Hematopoietic multipotent progenitor cell (in vitro differentiated cells): ENCODE data around the gene NAGA. TPM values are rescaled to one million over a fixed set of nuclear protein-coding genes. Genes with fewer than 3 reads are reported as not detected.
"Not testable (repeated sequence)": the region's sequence is repeated elsewhere in the genome, so short reads cannot be mapped to it uniquely, and the experiment has no call there.

Source experiments
- DNase-seq, 3 donors: peaks; one replicate each; pipeline ENCODE4 v3.0.0-alpha.2; 2011 to 2015; ENCODE audit warnings: low read depth in 2 of 3, low spot score in 2 of 3
- total RNA-seq: library from RNA; depleted of rRNA; stranded (reverse); fragments of >200 nt; gene quantifications from one replicate; pipeline ENCODE4 v1.2.3, GENCODE V29; 2012

The NAGA gene
- 46.6 TPM for total RNA-seq

DNA sequence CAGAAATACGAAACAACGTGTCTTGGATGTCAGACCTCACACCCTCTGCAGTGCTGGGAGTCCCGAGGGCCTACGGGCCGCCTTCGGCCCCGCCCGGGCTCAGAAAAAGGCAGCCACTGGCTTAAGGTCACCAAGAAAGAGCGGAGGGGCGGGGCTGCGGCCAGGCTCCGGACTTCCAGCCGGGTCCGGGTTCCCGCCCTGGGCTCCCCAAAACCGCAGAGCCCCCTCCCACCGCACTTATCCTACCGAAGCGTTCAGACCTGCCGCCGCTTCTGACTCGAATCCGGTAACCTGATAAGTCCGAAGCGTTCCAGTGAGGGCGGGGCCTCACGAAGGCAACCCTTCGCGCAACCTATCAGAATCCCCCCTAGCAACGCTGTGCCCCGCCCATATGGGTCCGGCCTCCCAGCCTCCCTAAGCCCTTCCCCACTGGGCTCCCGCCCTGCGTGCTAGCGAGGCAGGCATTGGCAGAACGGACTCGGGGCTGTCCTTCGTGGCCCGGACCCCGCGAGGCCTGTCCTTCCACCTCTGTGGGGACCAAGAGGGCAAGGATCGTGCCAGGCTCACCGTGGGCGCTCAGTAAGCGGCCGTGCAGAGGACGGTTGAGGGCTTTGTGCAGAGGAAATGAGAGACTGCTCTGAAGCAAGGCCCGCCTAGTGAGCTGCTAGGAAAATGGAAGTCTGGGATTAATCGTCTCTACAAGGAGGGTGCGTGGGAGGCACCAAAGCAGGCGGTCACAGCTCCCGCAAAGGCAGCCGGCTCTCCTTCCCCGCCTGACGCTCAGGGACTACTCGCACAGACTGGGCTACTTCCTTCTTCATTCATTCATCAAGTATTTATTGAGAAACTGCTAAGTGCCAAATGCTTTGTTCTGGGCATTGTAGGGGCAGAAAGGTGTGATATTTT, at the start of gene NAGA:
Gene NAGA (minus strand): TSS at position 296 of the 906 bp plus-strand sequence. CDS start 515 bp downstream, outside the sequence.
- DNase-seq: peak; percentile 67 to 97 (median 94)

DNA sequence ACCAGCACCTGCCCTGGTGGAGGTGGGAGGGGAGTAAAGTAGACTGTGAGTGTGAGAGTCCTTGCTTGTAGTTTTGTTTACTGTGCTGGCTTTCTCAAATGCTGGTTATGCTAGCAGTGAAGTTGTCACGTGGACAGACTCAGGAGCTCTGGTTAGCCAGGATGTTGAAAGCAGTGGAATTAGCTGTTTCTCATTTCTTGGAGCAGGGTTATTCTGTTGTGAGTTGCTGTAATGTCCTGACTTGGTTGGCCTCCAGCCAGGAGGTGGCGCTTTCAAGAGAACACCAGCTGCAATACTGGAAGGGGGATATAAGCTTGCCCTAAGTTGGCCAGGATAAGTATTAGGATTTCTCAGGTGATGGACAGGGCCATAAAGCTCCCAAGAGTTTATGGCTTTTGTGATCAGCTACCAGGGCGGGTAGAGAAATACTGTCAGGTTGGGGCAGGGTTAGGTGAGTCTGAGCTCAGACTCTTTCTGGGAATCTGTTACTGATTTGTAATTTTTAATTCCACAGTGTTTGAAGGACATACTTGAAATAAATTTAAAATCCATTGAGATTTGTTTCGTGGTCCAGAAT, 46.3 kb upstream of the NAGA start:
- no peak for DNase-seq

DNA sequence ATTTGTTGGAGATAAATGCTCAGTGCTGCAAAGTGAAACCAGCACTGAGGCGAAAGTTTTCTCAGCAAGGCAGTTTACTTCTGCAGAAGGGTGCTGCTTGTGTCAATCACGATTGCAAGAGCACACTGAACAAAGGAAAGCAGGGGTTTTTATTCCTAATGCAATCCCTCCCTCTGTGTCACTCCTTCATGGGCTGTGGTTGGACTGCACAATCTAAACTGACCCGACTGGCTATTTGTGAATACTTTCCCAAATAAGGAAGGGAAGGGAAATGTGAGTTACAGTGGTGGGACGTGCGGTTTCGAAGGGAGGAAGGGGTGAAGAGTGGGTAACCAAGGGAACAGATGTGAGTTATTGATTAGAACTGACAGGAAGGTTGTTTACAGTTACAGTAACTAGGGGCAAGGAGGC, 44.8 kb upstream of the NAGA start:
- DNase-seq: not testable (repeated sequence)

DNA sequence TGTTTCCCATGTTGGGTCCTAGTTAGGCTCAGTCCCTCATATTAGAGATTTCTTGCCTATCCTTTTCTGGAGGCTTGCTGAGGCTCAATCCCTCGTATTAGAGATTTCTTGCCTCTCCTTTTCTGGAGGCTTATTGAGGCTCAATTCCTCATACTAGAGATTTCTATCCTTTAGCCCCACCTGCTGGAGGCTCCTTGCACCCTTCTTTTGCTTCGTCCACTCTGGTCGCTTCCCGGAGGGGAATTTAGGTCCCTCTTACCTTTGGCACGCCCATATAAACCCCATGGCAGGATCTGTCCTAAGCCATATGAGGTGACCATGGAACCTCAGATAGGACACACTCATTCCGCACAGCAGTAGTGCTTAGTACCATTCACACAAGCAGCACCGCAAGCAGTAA, 44.1 kb upstream of the NAGA start:
- DNase-seq: no peak

DNA sequence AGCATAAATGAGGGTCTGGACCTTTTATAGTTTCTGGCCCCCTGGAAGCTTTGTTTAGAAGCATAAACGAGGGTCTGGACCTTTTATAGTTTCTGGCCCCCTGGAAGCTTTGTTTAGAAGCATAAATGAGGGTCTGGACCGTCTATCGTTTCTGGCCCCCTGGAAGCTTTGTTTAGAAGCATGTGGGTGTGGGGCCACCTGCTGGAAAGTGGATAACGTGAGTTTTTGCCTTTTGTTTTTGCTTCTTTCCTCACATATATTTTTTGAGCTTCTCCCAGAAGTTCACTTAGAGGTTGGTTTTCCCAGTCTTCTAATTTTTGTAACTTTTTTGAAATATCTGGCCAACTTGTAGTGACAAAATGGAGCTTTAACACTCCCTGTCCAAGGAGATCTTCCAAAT, 42.2 kb upstream of the NAGA start:
- DNase-seq: peak in 2 of 3 donors; percentile 29 to 58

DNA sequence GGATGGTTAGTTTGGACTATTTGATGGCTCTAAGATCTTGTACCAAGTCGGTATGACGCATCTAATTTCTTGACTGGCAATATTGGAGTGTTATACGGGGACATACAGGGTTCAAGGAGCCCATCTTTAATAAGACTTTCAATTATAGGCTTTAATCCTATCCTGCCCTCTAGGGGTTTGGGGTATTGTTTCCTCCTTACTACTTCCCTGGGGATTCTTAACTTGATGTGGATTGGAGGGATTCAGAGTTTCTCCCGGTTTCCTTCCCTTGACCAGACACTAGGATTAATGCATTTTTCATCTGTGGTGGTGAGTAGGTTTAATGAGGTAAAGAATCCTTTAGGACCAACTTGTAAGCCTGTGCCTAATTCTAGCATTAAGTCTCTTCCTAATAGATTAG, 41.2 kb upstream of the NAGA start:
- DNase-seq: no peak

DNA sequence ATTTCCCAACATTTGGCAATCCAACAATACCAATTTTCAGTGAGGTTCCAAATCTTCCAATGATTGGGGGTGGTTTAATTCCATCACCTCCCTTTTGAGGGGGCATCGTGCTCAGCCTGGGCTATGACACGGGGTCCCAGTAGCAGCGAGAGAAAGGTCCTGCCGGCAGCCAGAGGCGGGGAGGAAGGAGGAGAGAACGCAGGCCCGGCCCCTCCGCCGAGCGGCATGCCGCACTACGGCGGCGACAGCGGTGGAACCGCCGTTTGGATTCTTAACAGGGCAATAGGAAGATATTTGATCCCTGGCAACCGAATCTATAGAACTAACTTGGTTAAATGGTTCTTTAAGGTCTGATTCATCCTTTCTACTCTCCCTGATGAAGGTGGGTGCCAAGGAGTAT, 38.2 kb upstream of the NAGA start:
- no peak for DNase-seq

DNA sequence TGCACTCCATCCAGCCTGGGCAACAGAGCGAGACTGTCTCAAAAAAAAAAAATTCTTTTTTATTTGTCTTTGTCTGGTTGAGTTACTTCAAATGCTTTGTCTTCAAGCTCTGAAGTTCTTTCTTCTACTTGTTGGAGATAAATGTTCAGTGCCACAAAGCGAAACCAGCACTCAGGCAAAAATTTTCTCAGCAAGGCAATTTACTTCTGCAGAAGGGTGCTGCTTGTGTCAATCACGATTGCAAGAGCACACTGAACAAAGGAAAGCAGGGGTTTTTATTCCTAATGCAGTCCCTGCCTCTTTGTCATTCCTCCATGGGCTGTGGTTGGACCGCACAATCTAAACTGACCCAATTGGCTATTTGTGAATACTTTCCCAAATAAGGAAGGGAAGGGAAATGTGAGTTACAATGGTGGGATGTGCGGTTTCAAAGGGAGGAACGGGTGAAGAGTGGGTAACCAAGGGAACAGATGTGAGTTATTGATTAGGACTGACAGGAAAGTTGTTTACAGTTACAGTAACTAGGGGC, 33.8 kb upstream of the NAGA start:
- DNase-seq: not testable (repeated sequence)

DNA sequence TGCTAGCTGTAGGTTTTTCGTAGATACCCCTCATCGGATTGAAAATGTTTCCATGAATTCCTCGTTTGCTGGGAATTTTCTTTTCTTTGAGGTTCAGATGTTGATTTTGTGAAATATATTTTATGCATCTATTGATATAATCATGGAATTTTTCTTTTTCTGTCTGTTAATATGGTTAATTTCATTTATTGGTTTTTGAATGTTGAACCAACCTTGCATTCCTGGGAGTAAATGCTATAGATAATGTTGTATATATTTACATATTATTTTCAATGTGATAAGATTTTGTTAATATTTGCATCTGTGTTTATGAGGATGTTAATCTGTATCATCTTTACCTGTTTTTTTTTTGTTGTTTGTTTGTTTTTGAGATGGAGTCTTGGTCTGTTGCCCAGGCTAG, 30.6 kb upstream of the NAGA start:
- DNase-seq: peak in 1 of 3 donors; percentile 41

DNA sequence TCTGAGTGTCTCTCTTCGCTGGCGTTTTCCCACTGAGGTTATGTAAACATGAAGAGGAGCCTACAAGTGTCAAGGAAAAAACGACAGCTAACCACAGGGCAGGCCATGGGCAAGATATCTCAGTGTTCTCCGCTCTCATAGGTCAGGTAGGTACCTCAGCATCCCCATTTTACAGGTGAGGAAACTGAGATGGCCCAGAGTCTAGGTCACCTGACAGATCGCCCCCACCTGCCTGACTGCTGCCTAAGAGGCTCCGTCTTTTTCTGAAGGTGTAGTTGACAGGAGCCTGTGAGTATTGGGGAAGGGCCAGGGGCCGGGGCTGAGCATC, 20.8 kb upstream of the NAGA start:
- no peak for DNase-seq

DNA sequence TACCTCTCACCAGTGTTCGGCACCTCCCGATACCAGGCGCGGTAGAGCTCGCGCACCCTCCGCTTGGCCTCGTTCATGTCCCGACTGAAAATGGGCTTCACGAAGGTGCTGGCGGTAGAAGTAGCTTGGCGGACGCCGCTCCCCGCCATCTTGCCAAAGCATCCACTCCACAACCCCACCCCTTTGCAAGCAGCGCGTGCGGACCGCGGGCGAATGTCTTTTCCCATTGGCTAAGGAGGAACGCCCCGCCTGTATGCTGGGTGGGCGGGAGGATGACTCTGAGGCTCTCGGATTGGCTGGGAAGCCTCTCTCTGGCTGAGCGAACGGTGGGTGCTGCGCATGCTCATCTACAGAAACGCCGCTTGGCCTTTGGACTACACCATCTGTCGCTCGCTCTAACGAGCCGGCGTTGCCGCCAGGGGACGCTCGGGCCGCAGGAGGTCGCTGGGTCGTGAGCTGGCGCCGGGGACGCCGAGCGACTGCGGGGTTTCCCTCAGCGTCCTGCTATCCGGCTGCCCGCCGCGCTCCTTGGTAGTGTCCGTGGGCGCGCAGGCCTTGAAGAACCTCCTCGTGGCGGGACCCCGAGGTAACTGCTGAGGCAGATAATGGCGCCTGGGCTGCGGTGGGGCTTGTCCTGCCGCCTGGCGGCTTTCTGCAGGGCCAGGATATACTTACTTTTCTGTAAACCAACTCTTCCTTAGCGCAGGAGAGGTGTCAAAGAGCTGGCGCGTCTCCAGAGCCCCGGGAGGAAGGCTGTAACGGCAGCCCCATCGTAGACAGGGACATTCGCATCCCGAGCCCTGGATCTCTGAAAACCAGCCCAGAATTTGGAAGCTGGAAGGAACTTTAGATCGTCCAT, 20.2 kb upstream of the NAGA start, which contains the start of gene NDUFA6:
Gene NDUFA6 (minus strand): TSS at position 177 of the 859 bp plus-strand sequence. CDS start 28 bp downstream, at position 149.
- DNase-seq: peak; percentile 94 to 100 (median 98)

DNA sequence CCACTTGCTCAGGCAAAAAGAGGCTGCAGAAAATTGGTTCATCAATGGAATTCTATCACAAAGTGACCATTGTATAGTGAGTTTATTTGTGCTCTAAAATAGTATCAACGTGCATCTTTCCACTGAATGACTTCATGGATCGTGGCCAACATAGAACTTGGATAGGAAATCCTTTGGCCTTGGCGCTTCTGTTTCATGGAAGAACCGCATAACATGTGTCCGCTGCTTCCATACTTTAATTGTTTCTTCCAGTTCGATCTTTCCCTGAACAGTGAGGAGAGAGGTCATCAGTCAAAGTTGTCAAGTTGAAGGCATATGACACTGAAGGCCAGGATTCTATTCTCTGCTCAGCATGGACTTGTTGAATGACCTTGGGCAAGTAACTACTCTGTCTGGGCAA, 15.4 kb upstream of the NAGA start:
- DNase-seq: no peak

DNA sequence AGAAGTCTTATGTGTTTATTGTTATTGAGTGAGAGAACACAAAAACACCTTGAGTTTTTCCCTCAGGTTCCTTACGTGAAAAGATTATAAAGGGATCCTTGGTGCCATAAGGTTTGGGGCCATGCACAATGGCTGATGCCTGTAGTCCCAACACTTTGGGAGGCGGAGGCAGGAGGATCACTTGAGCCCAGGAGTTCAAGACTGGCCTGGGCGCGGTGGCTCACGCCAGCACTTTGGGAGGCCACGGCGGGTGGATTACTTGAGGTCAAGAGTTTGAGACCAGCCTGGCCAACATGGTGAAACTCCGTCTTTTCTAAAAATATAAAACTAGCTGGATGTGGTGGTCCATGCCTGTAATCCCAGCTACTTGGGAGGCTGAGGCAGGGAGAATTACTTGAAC, 14.3 kb upstream of the NAGA start:
- no peak for DNase-seq

DNA sequence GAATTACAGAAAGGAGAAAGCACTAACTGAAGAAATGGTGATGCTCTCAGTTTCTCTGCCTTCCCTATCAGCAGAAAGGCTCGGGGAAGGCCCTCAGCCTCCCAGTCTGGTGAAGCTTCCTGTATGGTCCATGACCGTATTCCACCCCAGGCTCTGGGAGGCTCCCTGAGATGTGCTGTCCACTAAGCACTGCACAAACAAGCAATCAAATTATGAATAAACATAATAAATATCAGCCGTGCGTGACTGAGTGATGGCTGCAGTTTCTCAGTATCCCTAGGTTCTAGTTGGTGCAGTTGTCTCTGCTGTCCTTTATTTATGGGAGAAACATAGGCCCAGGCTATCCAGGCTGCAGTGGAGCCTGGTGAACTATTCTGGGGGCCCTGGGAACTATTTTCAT, 12.5 kb upstream of the NAGA start:
- no peak for DNase-seq

DNA sequence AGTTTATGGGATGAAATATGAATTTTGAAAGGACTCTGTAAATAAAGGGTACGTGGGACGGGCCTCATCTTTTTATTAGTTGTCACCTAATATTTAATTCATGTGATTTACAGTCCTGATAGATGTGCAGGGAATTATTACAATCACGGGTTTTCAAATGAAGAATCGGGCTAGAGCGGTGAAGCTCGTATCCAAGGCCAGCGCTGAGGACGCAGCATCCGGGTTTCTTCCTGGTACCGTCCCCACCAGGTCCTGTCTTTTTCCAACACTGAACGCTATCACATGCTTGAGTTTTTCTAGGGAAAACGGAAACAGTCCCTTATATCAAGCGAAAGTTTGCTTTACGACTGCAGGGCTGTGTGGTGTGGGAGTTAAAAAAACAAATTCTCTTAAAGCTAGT, 9.7 kb upstream of the NAGA start:
- peak in 1 of 3 donors; percentile 17 for DNase-seq

DNA sequence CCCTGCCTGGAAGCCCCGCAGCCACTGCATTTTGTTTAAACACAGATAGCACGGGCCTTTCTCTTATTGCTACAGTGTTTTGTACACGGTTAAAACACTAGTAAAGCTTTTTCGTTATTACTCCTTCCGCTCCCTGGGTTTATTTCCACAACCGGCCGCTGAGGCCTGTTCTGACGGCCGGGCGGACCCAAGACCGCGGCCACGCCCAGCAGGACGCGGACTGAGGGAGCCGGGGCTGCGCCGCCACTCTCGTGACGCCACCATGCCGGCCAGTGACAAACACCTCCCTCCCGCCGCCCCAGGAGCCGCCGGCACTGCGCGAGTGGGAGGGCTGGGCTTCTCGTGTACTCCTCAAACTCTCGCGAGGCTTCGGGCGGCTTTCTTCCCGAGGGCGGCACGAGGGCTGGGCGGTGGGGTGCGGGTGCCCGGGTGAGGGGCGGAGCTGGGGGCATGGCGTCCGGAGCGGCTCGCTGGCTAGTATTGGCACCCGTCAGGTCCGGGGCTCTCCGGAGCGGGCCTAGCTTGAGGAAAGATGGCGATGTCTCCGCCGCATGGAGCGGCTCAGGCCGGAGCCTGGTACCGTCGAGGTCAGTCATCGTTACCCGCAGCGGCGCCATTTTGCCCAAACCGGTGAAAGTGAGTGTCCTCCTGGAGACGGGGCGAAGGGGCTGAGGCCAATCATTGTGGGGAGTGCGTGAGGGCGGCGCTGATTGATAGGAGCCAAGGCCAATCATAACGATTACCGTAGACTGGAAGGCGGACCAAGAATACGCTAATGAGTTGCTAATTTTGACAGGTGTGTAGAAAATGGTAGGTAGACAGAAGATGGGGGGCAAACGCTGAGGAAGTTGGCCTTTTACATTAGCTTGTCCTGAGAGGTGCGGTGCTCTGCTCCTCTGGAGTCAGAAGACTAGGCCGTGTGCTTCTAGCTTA, 9.0 kb upstream of the NAGA start, which contains the start of gene SMDT1:
Gene SMDT1 (plus strand): TSS at position 382 of the 933 bp plus-strand sequence. CDS start 69 bp downstream, at position 451.
- DNase-seq: peak; percentile 97 to 99 (median 99)

DNA sequence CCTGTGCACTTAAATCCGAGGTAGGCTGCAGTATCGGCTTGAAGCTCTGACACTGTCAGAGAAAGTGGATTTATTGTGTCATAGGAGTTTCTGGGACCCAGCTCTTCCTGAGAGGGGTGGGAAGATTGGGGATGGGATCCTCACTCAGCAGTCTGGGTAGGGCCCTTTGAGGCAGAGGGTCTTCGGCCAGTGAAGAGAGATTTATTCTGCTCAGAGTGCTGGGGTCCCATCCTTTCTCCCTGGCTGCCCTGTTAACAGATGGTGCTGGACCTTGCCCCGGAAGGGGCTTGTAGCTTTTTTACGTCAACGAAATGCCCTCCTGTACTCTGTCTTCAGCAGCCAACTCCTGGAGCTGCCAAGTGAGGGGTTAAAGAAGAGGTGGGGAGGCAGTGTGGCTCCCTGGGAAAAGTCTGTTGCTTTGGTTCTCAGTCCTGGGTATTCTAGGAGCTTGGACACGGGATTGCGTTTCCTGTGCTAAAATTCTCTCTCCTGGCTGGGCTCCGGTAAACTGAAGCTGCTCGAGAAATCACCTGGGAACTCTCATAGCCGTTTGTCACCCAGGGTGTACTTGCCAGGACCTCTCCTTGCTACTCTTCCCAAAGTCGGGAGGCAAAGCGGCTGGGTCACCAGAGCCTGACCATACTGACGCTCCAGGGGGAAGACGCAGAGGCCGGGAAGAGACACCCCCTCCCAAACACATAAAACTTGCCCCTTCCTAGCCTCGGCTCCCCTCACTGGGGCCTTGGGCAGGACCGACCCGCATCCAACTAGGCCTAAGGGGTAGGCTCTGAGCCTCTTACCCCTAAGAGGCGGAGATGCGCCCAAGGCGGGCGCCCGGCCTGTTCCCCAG, 8.1 kb upstream of the NAGA start:
- DNase-seq: no peak

DNA sequence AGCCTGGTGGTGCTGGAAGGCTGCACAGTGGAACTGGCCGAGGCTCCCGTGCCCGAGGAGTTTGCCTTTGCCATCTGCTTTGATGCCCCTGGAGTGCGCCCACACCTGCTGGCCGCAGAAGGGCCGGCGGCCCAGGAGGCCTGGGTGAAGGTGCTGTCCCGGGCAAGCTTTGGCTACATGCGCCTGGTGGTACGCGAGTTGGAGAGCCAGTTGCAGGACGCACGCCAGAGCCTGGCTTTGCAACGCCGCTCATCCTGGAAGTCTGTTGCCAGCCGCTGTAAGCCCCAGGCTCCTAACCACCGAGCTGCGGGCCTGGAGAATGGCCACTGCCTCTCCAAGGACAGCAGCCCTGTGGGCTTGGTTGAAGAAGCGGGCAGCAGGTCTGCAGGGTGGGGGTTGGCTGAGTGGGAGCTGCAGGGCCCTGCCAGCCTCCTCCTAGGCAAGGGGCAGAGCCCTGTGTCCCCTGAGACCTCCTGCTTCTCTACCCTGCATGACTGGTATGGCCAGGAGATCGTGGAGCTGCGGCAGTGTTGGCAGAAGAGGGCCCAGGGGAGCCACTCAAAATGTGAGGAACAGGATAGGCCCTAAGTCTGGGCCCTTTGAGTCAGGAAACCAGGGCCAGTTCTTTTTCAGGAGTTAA, 7.0 kb upstream of the NAGA start:
- no peak for DNase-seq
